A673 (cell line): ENCODE data around the gene ZNF335. TPM values are rescaled to one million over a fixed set of nuclear protein-coding genes. Genes with fewer than 3 reads are reported as not detected.

Source experiments
- BruUV-seq: library from RNA; stranded (reverse); fragments of 400-500 nt; replicated peaks from 2 replicates; lab custom pipeline; 2021; lab: Mats Ljungman, UMichigan
- CTCF ChIA-PET: fragments of 300-600 bp; sonication (Branson Sonifier 250); formaldehyde crosslinking; loops from one replicate; lab custom pipeline; 2022; ENCODE audit warnings: antibody characterized with exemption; lab: Charles Lee
- POLR2A ChIA-PET: fragments of 300-600 bp; sonication (Branson Sonifier 250); formaldehyde crosslinking; loops from one replicate; lab custom pipeline; 2022; ENCODE audit warnings: antibody characterized with exemption; ENCODE audit not compliant: low non-redundant PET; lab: Charles Lee
- DNase-seq: peaks from one replicate; pipeline ENCODE4 v3.0.0-alpha.2; 2015; ENCODE audit warnings: low spot score
- H3K27ac ChIP-seq: fragments of 200-600 bp; sonication (generic); 2 replicates; pipeline ENCODE4 v1.5.1; 2016; ENCODE audit warnings: mixed run types, low read depth, mild to moderate bottlenecking, mixed read lengths, antibody characterized with exemption, low read length; ENCODE audit not compliant: poor library complexity, severe bottlenecking
- H3K27me3 ChIP-seq: fragments of 200-600 bp; sonication (generic); replicated peaks from 2 replicates; pipeline ENCODE4 v1.6.1; 2017; ENCODE audit warnings: mixed run types, low read depth, mild to moderate bottlenecking, mixed read lengths, antibody characterized with exemption, low read length; ENCODE audit not compliant: insufficient read depth, poor library complexity
- H3K36me3 ChIP-seq: fragments of 200-600 bp; sonication (generic); 2 replicates; pipeline ENCODE4 v1.6.1; 2016; ENCODE audit warnings: mixed run types, mild to moderate bottlenecking, mixed read lengths, antibody characterized with exemption, low read length; ENCODE audit not compliant: insufficient read depth, poor library complexity, severe bottlenecking
- H3K4me1 ChIP-seq: fragments of 200-600 bp; sonication (generic); 2 replicates; pipeline ENCODE4 v1.6.1; 2017; ENCODE audit warnings: mixed run types, mild to moderate bottlenecking, mixed read lengths, antibody characterized with exemption, low read length; ENCODE audit not compliant: insufficient read depth, poor library complexity, severe bottlenecking
- H3K4me3 ChIP-seq: fragments of 200-600 bp; sonication (generic); 2 replicates; pipeline ENCODE4 v1.5.1; 2016; ENCODE audit warnings: low read depth, mixed run types, mild to moderate bottlenecking, mixed read lengths, low read length; ENCODE audit not compliant: poor library complexity, severe bottlenecking
- H3K9me3 ChIP-seq: fragments of 200-600 bp; sonication (generic); 2 replicates; pipeline ENCODE4 v1.6.1; 2016; ENCODE audit warnings: mixed run types, low read depth, mild to moderate bottlenecking, mixed read lengths, antibody characterized with exemption, low read length; ENCODE audit not compliant: poor library complexity, severe bottlenecking
- CTCF ChIP-seq: fragments of 300-800, 200-600 bp; sonication (generic); conservative IDR thresholded peaks from 2 replicates; pipeline ENCODE4 v1.5.1; 2017; ENCODE audit warnings: low read depth, mild to moderate bottlenecking, antibody characterized with exemption, low read length, moderate library complexity, mixed read lengths
- EZH2 ChIP-seq: fragments of 200-600 bp; sonication (generic); IDR thresholded peaks from 2 replicates; pipeline ENCODE4 v1.6.1; 2017; ENCODE audit warnings: borderline replicate concordance, low read depth, mild to moderate bottlenecking, mixed read lengths, antibody characterized with exemption, low read length; ENCODE audit not compliant: poor library complexity, severe bottlenecking
- intact Hi-C: fragments of 100-400 bp; cut with micrococcal nuclease; formaldehyde crosslinking; loops from one replicate; pipeline ENCODE4 v1.10.0; 2022; ENCODE audit not compliant: unreplicated experiment
- total RNA-seq: library from RNA; stranded (reverse); gene quantifications from 2 replicates; pipeline ENCODE4 v1.2.3, GENCODE V29; 2021

Gene ZNF335
- total RNA-seq, 1 experiment from 2014 or later: 31.9 TPM

- intact Hi-C loops: no loop called here
These were observed 37.8 kb upstream of the ZNF335 start for GRCh38 chr20:46009816-46010215.

DNA sequence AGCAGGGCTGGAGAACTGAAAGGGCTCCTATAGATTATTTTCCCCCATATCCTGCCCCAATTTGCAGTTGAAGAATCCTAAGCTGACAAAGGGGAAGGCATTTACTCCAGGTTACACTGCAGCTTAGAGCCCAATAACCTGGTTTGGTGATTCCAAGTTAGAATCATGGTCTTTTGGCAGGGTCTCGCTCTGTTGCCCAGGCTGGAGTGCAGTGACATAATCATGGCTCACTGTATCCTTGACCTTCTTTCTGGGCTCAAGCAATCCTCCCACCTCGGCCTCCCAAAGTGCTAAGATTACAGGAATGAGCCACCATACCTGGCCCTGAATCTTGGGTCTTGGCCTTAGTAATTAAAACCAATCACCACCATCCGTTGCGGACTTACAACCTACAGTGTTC, 35.7 kb upstream of the ZNF335 start:
- ChIA-PET POLR2A (no interaction called here), CTCF (no interaction called here)
- DNase-seq: no peak
- Histone ChIP-seq H3K9me3 (no peaks in the 10 kb centered on the region), H3K27ac (no peak overlapping the region), H3K36me3 (no peaks in the 10 kb centered on the region), H3K4me3 (no peak overlapping the region), H3K4me1 (peaks cover 33% of the 10 kb centered on the region), H3K27me3 (no peaks in the 10 kb centered on the region)
- no TSS peak for BruUV-seq
- TF ChIP-seq EZH2 (no peak), CTCF (no peak)
- intact Hi-C loops: no loop called here

More at GRCh38 chr20:46009816-46010215, 37.8 kb upstream of the ZNF335 start:
- H3K36me3 ChIP-seq: no peaks in the 10 kb centered on the region
- DNase-seq: no peak
- no peak overlapping the region for H3K4me3 ChIP-seq
- H3K9me3 ChIP-seq: no peaks in the 10 kb centered on the region
- TF ChIP-seq EZH2 (no peak), CTCF (no peak)
- ChIA-PET CTCF (no interaction called here), POLR2A (no interaction called here)
- no peaks in the 10 kb centered on the region for H3K27me3 ChIP-seq
- BruUV-seq: no TSS peak
- peaks cover 36% of the 10 kb centered on the region for H3K4me1 ChIP-seq
- no peak overlapping the region for H3K27ac ChIP-seq

GRCh38 chr20:46006964-46007363, 35.0 kb upstream of the ZNF335 start:
- Histone ChIP-seq H3K9me3 (no peaks in the 10 kb centered on the region), H3K27me3 (no peaks in the 10 kb centered on the region), H3K27ac (no peak overlapping the region), H3K4me3 (no peak overlapping the region), H3K4me1 (peaks cover 33% of the 10 kb centered on the region), H3K36me3 (no peaks in the 10 kb centered on the region)
- ChIA-PET POLR2A (no interaction called here), CTCF (no interaction called here)
- no peak for TF ChIP-seq EZH2
- TF ChIP-seq CTCF: no peak
- DNase-seq: no peak
- no TSS peak for BruUV-seq
- intact Hi-C loops: no loop called here
